ENCODE results near the gene LAT. TPM values are rescaled to one million over a fixed set of nuclear protein-coding genes. Genes with fewer than 3 reads are reported as not detected.
"Not testable (repeated sequence)": the region's sequence is repeated elsewhere in the genome, so short reads cannot be mapped to it uniquely, and the experiment has no call there.

Gene LAT
- total and polyA plus RNA-seq, 5 donors from 2014 or later, result 282 to 429 (median 291) TPM

DNA sequence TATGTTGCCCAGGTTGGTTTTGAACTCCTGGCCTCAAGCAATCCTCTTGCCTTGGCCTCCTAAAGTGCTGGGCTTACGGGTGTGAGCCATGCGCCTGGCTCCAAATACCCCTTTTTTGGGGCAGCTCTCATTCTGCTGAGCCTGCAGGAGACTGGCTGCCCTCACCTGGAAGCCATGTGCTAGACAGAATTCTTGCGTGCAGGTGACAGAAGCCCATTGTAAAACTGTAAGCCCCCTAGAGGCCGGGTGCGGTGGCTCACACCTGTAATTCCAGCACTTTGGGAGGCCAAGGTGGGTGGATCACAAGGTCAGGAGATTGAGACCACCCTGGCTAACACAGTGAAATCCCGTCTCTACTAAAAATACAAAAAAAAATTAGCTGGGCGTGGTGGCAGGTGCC lies 4.5 kb upstream of the LAT start:
- not testable (repeated sequence) for H3K27ac Mint-ChIP-seq; H3K9me3 Mint-ChIP-seq; H3K27me3 ChIP-seq (ENCODE audit: control insufficient read depth, insufficient read depth, low read length); H3K9me3 ChIP-seq (ENCODE audit: control insufficient read depth in 2 of 2, low read length in 2 of 2); H3K27ac ChIP-seq (ENCODE audit: insufficient read depth, low read length, poor library complexity, severe bottlenecking); H3K4me3 ChIP-seq (ENCODE audit: low read depth, low read length); ATAC-seq (ENCODE audit: low read depth in 2 of 2); DNase-seq; H3K27me3 Mint-ChIP-seq
- H3K36me3 Mint-ChIP-seq, result peaks cover 31% of the 10 kb centered on the region
- peaks cover 4 to 58% (median 36%) of the 10 kb centered on the region in 4 donors for H3K4me1 Mint-ChIP-seq
- Histone ChIP-seq H3K4me1 (ENCODE audit: control insufficient read depth, insufficient read depth, low read length, poor library complexity, severe bottlenecking) (peaks cover 38% of the 10 kb centered on the region), H3K36me3 (ENCODE audit: control insufficient read depth, insufficient read depth, low read length) (peaks cover 22% of the 10 kb centered on the region)
- H3K4me3 Mint-ChIP-seq, result peak overlapping the region in 2 of 4 donors; percentile 7 to 24

DNA sequence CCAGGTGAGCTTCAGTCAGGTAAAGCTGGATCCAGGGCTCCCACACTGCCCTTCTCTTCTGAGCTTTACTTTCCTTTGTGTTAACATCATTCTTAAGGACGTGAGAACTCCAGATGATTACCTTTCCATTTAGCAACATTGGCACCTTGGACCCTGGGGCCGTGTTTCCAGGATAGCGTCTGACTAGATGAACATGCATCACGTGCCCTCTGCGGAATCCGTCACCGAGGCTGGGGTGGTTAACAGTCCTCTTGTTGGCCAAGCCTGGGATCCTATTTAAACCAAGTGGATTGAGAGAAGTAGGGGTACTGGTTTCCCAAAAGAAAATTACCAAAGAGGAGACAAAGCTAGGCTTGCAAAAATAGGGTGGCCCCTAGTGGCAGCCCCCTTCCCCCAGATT lies 3.9 kb upstream of the LAT start:
- no peak for DNase-seq
- peaks cover 0 to 6% of the 10 kb centered on the region in 2 experiments for H3K9me3 ChIP-seq (ENCODE audit: control insufficient read depth in 2 of 2, low read length in 2 of 2)
- Mint-ChIP-seq H3K4me3 (peak overlapping the region in 1 of 4 donors; percentile 24), H3K27ac (peak overlapping the region in 1 of 3 donors; percentile 48), H3K9me3 (peaks cover 0 to 1% (median 0%) of the 10 kb centered on the region in 7 donors), H3K36me3 (peaks cover 31% of the 10 kb centered on the region), H3K4me1 (peaks cover 4 to 57% (median 30%) of the 10 kb centered on the region in 4 donors), H3K27me3 (no peaks in the 10 kb centered on the region)
- no peak for ATAC-seq (ENCODE audit: low read depth in 2 of 2)
- H3K27me3 ChIP-seq (ENCODE audit: control insufficient read depth, insufficient read depth, low read length), result no peaks in the 10 kb centered on the region
- no peak overlapping the region for H3K4me3 ChIP-seq (ENCODE audit: low read depth, low read length)
- H3K36me3 ChIP-seq (ENCODE audit: control insufficient read depth, insufficient read depth, low read length), result peaks cover 22% of the 10 kb centered on the region
- no peak overlapping the region for H3K27ac ChIP-seq (ENCODE audit: insufficient read depth, low read length, poor library complexity, severe bottlenecking)
- H3K4me1 ChIP-seq (ENCODE audit: control insufficient read depth, insufficient read depth, low read length, poor library complexity, severe bottlenecking), result peaks cover 37% of the 10 kb centered on the region

- Histone ChIP-seq H3K27ac (ENCODE audit: insufficient read depth, low read length, poor library complexity, severe bottlenecking) (no peak overlapping the region), H3K9me3 (ENCODE audit: control insufficient read depth in 2 of 2, low read length in 2 of 2) (peaks cover 0 to 6% of the 10 kb centered on the region in 2 experiments), H3K36me3 (ENCODE audit: control insufficient read depth, insufficient read depth, low read length) (peaks cover 22% of the 10 kb centered on the region), H3K4me1 (ENCODE audit: control insufficient read depth, insufficient read depth, low read length, poor library complexity, severe bottlenecking) (peaks cover 42% of the 10 kb centered on the region), H3K4me3 (ENCODE audit: low read depth, low read length) (no peak overlapping the region), H3K27me3 (ENCODE audit: control insufficient read depth, insufficient read depth, low read length) (no peaks in the 10 kb centered on the region)
- Mint-ChIP-seq H3K9me3 (peaks cover 0 to 1% (median 0%) of the 10 kb centered on the region in 7 donors), H3K27ac (no peak overlapping the region), H3K36me3 (peaks cover 31% of the 10 kb centered on the region), H3K27me3 (no peaks in the 10 kb centered on the region), H3K4me3 (peak overlapping the region in 1 of 4 donors; percentile 24), H3K4me1 (peaks cover 4 to 51% (median 24%) of the 10 kb centered on the region in 4 donors)
- peak in 1 of 3 donors; percentile 49 for DNase-seq
- ATAC-seq (ENCODE audit: low read depth in 2 of 2), result no peak
Observed at GRCh38 chr16:28981517-28981916, 3.3 kb upstream of the LAT start.

DNA sequence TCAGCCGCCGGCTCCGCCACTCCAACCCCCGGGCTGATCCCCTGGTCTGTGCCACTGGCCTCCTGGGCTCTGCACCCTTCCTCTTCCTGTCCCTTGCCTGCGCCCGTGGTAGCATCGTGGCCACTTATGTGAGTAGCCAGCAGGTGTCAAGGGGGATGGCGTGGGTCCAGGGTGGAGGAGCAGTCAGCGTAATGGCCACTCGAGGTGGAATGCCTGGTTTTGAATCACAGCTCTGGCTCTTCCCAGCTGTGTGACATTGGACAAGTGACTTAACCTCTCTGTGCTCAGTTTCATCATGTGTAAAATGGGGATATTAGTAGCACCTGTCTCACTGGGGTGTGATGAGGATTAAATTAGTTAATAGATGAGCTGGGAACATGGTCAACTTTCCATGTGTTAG lies 2.4 kb upstream of the LAT start:
- H3K4me1 Mint-ChIP-seq, result peaks cover 9 to 51% (median 27%) of the 10 kb centered on the region in 4 donors
- peaks cover 0 to 5% (median 1%) of the 10 kb centered on the region in 7 donors for H3K9me3 Mint-ChIP-seq
- ATAC-seq (ENCODE audit: low read depth in 2 of 2) (no peak), DNase-seq (no peak)
- H3K27me3 Mint-ChIP-seq, result peaks cover 5% of the 10 kb centered on the region
- H3K36me3 ChIP-seq (ENCODE audit: control insufficient read depth, insufficient read depth, low read length), result peaks cover 30% of the 10 kb centered on the region
- no peak overlapping the region for H3K4me3 ChIP-seq (ENCODE audit: low read depth, low read length)
- peaks cover 0 to 6% of the 10 kb centered on the region in 2 experiments for H3K9me3 ChIP-seq (ENCODE audit: control insufficient read depth in 2 of 2, low read length in 2 of 2)
- H3K36me3 Mint-ChIP-seq, result peaks cover 37% of the 10 kb centered on the region
- H3K27me3 ChIP-seq (ENCODE audit: control insufficient read depth, insufficient read depth, low read length), result no peaks in the 10 kb centered on the region
- no peak overlapping the region for H3K27ac ChIP-seq (ENCODE audit: insufficient read depth, low read length, poor library complexity, severe bottlenecking)
- H3K4me3 Mint-ChIP-seq, result peak overlapping the region in 2 of 4 donors; percentile 73 to 78
- peaks cover 48% of the 10 kb centered on the region for H3K4me1 ChIP-seq (ENCODE audit: control insufficient read depth, insufficient read depth, low read length, poor library complexity, severe bottlenecking)
- H3K27ac Mint-ChIP-seq, result peak overlapping the region in 1 of 3 donors; percentile 20

DNA sequence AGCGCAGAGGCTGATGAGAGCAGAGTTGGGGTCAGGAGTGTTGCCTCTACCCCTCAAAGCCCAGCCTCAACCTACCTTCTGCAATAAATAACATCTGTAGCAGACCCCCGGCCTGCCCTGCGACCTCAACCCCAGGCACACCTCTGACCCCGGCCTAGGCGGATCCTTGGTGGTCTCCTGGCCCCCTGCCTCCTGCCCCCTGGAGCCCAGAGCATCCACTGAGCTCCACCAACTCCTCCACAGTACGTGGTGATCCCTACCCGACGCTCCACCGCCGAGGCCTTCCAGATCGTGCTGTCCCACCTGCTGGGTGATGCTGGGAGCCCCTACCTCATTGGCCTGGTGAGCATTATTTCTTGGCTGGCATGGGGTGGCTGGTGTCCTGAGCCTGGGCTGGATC lies 1.9 kb upstream of the LAT start:
- Histone ChIP-seq H3K27ac (ENCODE audit: insufficient read depth, low read length, poor library complexity, severe bottlenecking) (no peak overlapping the region), H3K36me3 (ENCODE audit: control insufficient read depth, insufficient read depth, low read length) (peaks cover 30% of the 10 kb centered on the region), H3K4me3 (ENCODE audit: low read depth, low read length) (no peak overlapping the region), H3K4me1 (ENCODE audit: control insufficient read depth, insufficient read depth, low read length, poor library complexity, severe bottlenecking) (peaks cover 48% of the 10 kb centered on the region), H3K27me3 (ENCODE audit: control insufficient read depth, insufficient read depth, low read length) (no peaks in the 10 kb centered on the region), H3K9me3 (ENCODE audit: control insufficient read depth in 2 of 2, low read length in 2 of 2) (peaks cover 0 to 6% of the 10 kb centered on the region in 2 experiments)
- DNase-seq (no peak), ATAC-seq (ENCODE audit: low read depth in 2 of 2) (no peak)
- Mint-ChIP-seq H3K4me1 (peaks cover 10 to 51% (median 27%) of the 10 kb centered on the region in 4 donors), H3K9me3 (peaks cover 0 to 7% (median 1%) of the 10 kb centered on the region in 7 donors), H3K27me3 (peaks cover 5% of the 10 kb centered on the region), H3K27ac (peak overlapping the region in 2 of 3 donors; percentile 89 to 94), H3K4me3 (peak overlapping the region in 3 of 4 donors; percentile 73 to 99 (median 78)), H3K36me3 (peaks cover 39% of the 10 kb centered on the region)

GRCh38 chr16:28983644-28984043 lies 1.2 kb upstream of the LAT start:
- Histone ChIP-seq H3K4me3 (ENCODE audit: low read depth, low read length) (no peak overlapping the region), H3K27ac (ENCODE audit: insufficient read depth, low read length, poor library complexity, severe bottlenecking) (peak overlapping the region; percentile 80)

DNA sequence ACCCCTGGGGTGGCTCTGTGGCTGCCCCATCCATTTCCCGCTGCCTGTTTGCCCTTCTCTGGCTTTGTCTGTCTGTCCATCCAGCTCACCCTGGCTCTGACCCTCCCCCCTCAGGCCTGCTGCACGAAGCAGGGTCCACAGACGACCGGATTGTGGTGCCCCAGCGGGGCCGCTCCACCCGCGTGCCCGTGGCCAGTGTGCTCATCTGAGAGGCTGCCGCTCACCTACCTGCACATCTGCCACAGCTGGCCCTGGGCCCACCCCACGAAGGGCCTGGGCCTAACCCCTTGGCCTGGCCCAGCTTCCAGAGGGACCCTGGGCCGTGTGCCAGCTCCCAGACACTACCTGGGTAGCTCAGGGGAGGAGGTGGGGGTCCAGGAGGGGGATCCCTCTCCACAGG lies 761 bp upstream of the LAT start:
- Mint-ChIP-seq H3K27me3 (peaks cover 5% of the 10 kb centered on the region), H3K36me3 (peaks cover 36% of the 10 kb centered on the region), H3K27ac (peak overlapping the region; percentile 47 to 94 (median 89)), H3K9me3 (peaks cover 0 to 7% (median 1%) of the 10 kb centered on the region in 7 donors), H3K4me3 (peak overlapping the region; percentile 78 to 99 (median 82)), H3K4me1 (peaks cover 6 to 56% (median 28%) of the 10 kb centered on the region in 4 donors)
- DNase-seq (no peak), ATAC-seq (ENCODE audit: low read depth in 2 of 2) (no peak)
- peaks cover 59% of the 10 kb centered on the region for H3K4me1 ChIP-seq (ENCODE audit: control insufficient read depth, insufficient read depth, low read length, poor library complexity, severe bottlenecking)
- H3K9me3 ChIP-seq (ENCODE audit: control insufficient read depth in 2 of 2, low read length in 2 of 2), result peaks cover 0 to 6% of the 10 kb centered on the region in 2 experiments
- no peaks in the 10 kb centered on the region for H3K27me3 ChIP-seq (ENCODE audit: control insufficient read depth, insufficient read depth, low read length)
- peaks cover 28% of the 10 kb centered on the region for H3K36me3 ChIP-seq (ENCODE audit: control insufficient read depth, insufficient read depth, low read length)
- H3K4me3 ChIP-seq (ENCODE audit: low read depth, low read length), result peak overlapping the region; percentile 57
- peak overlapping the region; percentile 80 for H3K27ac ChIP-seq (ENCODE audit: insufficient read depth, low read length, poor library complexity, severe bottlenecking)

More at GRCh38 chr16:28983644-28984043, 1.2 kb upstream of the LAT start:
- DNase-seq (no peak), ATAC-seq (ENCODE audit: low read depth in 2 of 2) (no peak)
- H3K9me3 ChIP-seq (ENCODE audit: control insufficient read depth in 2 of 2, low read length in 2 of 2), result peaks cover 0 to 6% of the 10 kb centered on the region in 2 experiments
- peaks cover 5% of the 10 kb centered on the region for H3K27me3 Mint-ChIP-seq
- H3K27ac Mint-ChIP-seq, result peak overlapping the region; percentile 47 to 94 (median 89)
- peaks cover 6 to 52% (median 27%) of the 10 kb centered on the region in 4 donors for H3K4me1 Mint-ChIP-seq
- H3K36me3 ChIP-seq (ENCODE audit: control insufficient read depth, insufficient read depth, low read length), result peaks cover 28% of the 10 kb centered on the region
- H3K4me3 Mint-ChIP-seq, result peak overlapping the region; percentile 49 to 99 (median 82)
- peaks cover 0 to 7% (median 1%) of the 10 kb centered on the region in 7 donors for H3K9me3 Mint-ChIP-seq
- H3K4me1 ChIP-seq (ENCODE audit: control insufficient read depth, insufficient read depth, low read length, poor library complexity, severe bottlenecking), result peaks cover 55% of the 10 kb centered on the region
- peaks cover 36% of the 10 kb centered on the region for H3K36me3 Mint-ChIP-seq
- H3K27me3 ChIP-seq (ENCODE audit: control insufficient read depth, insufficient read depth, low read length), result no peaks in the 10 kb centered on the region
